HG03457 (cell line): ENCODE data around the gene ANKRD17.
"Not testable (repeated sequence)": the region's sequence is repeated elsewhere in the genome, so short reads cannot be mapped to it uniquely, and the experiment has no call there.

Experiments used
- ATAC-seq: cut with Tn5 transposase; IDR thresholded peaks from one replicate; pipeline ENCODE4 v1.9.1; 2021; ENCODE audit warnings: moderate number of reproducible peaks; ENCODE audit not compliant: unreplicated experiment

Gene ANKRD17, protein sequence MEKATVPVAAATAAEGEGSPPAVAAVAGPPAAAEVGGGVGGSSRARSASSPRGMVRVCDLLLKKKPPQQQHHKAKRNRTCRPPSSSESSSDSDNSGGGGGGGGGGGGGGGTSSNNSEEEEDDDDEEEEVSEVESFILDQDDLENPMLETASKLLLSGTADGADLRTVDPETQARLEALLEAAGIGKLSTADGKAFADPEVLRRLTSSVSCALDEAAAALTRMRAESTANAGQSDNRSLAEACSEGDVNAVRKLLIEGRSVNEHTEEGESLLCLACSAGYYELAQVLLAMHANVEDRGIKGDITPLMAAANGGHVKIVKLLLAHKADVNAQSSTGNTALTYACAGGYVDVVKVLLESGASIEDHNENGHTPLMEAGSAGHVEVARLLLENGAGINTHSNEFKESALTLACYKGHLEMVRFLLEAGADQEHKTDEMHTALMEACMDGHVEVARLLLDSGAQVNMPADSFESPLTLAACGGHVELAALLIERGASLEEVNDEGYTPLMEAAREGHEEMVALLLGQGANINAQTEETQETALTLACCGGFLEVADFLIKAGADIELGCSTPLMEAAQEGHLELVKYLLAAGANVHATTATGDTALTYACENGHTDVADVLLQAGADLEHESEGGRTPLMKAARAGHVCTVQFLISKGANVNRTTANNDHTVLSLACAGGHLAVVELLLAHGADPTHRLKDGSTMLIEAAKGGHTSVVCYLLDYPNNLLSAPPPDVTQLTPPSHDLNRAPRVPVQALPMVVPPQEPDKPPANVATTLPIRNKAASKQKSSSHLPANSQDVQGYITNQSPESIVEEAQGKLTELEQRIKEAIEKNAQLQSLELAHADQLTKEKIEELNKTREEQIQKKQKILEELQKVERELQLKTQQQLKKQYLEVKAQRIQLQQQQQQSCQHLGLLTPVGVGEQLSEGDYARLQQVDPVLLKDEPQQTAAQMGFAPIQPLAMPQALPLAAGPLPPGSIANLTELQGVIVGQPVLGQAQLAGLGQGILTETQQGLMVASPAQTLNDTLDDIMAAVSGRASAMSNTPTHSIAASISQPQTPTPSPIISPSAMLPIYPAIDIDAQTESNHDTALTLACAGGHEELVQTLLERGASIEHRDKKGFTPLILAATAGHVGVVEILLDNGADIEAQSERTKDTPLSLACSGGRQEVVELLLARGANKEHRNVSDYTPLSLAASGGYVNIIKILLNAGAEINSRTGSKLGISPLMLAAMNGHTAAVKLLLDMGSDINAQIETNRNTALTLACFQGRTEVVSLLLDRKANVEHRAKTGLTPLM (N-terminal part only)

GRCh38 chr4:73258686-73259570, at the start of gene ANKRD17:
Gene ANKRD17 (minus strand): TSS chr4:73258798. CDS start chr4:73258668, 130 bp downstream.
- peak; percentile 79 for ATAC-seq

GRCh38 chr4:73308286-73308685, 49.7 kb upstream of the ANKRD17 start:
- ATAC-seq, result no peak

DNA sequence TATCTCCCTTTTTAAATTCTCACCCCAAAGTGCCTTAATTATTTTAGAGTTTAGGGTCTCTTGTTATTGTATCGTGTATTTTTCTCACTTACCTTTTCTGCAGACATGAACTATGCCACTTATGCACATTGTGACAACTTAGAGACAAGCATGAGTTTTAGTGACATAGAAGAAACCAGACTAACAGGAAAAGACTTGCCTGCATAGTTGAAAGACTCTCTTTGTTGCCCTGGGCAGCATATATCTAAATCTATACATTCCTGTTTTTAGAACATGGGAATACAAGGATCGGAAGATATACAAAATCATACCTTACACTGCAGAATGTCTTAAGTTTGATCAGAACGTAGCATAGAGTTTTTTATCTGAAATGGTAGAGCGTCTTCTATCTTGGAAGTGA, 45.1 kb upstream of the ANKRD17 start:
- ATAC-seq, result no peak

- no peak for ATAC-seq
Observed at GRCh38 chr4:73299548-73300280, 41.1 kb upstream of the ANKRD17 start.

DNA sequence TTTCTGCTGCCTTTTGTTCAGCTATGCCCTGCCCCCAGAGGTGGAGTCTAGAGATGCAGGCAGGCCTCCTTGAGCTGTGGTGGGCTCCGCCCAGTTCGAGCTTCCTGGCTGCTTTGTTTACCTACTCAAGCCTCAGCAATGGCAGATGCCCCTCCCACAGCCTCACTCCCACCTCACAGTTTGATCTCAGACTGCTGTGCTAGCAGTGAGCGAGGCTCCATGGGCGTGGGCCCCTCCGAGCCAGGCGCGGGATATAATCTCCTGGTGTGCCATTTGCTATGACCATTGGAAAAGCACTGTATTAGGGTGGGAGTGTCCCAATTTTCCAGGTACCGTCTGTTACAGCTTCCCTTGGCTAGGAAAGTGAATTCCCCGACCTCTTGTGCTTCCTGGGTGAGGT, 34.1 kb upstream of the ANKRD17 start:
- not testable (repeated sequence) for ATAC-seq

GRCh38 chr4:73281982-73282381, 23.4 kb upstream of the ANKRD17 start:
- no peak for ATAC-seq

DNA sequence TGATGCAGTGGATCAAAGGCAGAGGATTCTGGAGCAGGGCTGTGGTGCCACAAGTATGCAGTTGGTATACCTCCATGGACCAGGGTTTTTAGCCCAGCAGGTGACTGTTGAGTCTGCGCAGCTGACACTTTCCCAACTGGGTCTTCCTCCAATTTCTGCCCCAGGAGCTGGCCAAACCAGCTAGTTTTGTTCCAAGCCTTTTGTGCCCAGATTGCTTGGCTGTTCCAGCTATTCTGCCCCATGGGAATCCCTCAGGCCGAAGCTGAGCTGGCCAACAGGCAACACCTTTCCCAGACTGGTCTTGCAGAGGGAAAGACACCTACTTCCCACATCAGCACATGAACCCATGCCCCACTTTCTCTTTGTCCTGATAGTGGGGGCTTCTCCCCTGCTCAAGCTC, 22.8 kb upstream of the ANKRD17 start:
- ATAC-seq, result no peak

- no peak for ATAC-seq
Observed at GRCh38 chr4:73277201-73277600, 18.6 kb upstream of the ANKRD17 start.

- no peak for ATAC-seq
Observed at GRCh38 chr4:73275318-73275654, 16.7 kb upstream of the ANKRD17 start.

DNA sequence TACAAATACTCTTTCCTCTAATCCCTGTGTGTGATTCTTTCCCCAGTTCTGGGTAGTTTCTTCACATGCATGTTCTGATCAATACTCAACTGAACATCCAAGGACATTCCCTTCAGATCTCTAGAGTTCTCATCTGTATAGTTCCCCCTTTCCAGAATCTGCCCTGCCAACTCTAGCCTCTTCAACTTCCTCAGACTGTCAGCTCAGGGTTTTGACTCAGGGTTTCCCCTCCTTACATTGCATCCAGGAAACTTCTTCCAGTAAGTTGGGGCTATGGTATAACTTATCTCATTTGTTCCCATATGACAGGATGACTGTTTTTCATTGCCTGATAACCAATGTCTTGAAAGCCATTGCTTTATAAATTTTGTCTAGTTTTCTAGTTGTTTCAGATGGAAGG, 14.2 kb upstream of the ANKRD17 start:
- no peak for ATAC-seq

DNA sequence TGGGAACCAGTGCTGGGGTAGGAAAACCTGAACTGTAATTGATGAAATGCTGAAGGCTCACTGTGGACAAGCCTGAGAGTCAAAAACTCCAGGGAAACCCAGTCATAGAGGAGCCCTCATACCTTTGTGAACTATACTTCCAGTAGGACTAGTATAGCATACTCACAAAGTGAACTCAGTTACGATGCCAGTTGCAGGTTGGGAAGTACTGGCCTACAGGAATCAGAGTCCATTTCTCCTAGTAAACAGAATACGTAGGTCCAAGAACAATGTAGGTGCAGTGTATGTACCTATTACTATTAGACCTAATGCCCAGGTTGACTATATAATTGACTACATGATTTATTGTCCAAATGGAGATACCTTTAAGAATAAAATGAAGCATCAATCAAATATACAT, 8.5 kb upstream of the ANKRD17 start:
- no peak for ATAC-seq

GRCh38 chr4:73259571-73260090, 1.0 kb upstream of the ANKRD17 start:
- ATAC-seq, result no peak

GRCh38 chr4:73258436-73258685, 237 bp downstream of the ANKRD17 start:
- no peak for ATAC-seq

GRCh38 chr4:73257651-73258435, 755 bp downstream of the ANKRD17 start:
- ATAC-seq, result peak; percentile 4

GRCh38 chr4:73257234-73257633, 1.4 kb downstream of the ANKRD17 start:
- peak; percentile 29 for ATAC-seq

- ATAC-seq, result not testable (repeated sequence)
Observed at GRCh38 chr4:73255847-73256246, 2.8 kb downstream of the ANKRD17 start.

DNA sequence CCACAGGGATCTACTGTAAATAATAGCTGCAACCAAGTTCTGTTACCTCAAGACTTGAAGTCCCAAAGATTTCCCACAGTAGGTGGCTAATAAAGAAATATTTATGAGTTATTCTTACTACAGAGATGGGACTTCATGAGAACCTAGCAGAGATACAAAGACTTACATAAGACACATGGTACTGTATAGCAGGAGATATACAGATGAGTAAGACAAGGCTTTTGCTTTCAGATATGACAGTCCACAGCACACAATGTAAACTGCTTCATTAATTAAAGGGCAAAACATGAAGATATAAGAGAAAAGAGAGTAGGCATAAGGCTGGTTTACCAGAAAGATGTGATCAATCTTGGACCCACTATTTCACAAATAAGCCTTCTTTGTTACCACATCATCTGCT, 6.6 kb downstream of the ANKRD17 start:
- no peak for ATAC-seq

GRCh38 chr4:73251384-73251783, 7.2 kb downstream of the ANKRD17 start:
- no peak for ATAC-seq

DNA sequence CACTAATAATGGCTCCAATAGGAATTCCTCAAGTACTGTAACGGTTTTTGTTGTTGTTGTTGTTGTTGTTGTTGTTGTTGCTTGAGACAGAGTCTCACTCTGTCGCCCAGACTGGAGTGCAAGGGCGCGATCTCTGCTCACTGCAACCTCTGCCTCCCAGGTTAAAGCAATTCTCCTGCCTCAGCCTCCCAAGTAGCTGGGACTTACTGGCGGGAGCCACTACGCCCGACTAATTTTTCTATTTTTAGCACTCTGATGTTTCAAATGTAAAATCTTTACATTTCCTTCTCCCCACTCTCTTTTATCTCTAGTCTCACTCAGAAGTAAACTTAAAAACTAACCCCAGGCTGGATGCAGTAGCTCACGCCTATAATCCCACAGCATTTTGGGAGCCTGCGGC, 8.0 kb downstream of the ANKRD17 start:
- ATAC-seq, result no peak
